Measurements from ENCODE around the gene SPATA31E1.

SPATA31E1 gene

GRCh38 chr9:87884578-87885459 lies 2.1 kb downstream of the SPATA31E1 start:
- TF ChIP-seq CTCF (IDR thresholded peaks at IDR 0.05; ENCODE audit: insufficient read depth, low read depth, low read length, missing control alignments) = no peak
- DNase-seq (ENCODE audit: low read depth) = no peak
- H3K4me3 ChIP-seq (ENCODE audit: low read length) = no peak overlapping the region

- TF ChIP-seq CTCF (IDR thresholded peaks at IDR 0.05; ENCODE audit: insufficient read depth, low read depth, low read length, missing control alignments) = no peak
- no peak overlapping the region for H3K4me3 ChIP-seq (ENCODE audit: low read length)
- no peak for DNase-seq (ENCODE audit: low read depth)
Measured at GRCh38 chr9:87885484-87886189, 3.0 kb downstream of the SPATA31E1 start.

- no peak for TF ChIP-seq CTCF (IDR thresholded peaks at IDR 0.05; ENCODE audit: insufficient read depth, low read depth, low read length, missing control alignments)
- no peak for DNase-seq (ENCODE audit: low read depth)
- H3K4me3 ChIP-seq (ENCODE audit: low read length) = no peak overlapping the region
Measured at GRCh38 chr9:87886210-87886932, 3.7 kb downstream of the SPATA31E1 start.

- no peak overlapping the region for H3K4me3 ChIP-seq (ENCODE audit: low read length)
- TF ChIP-seq CTCF (IDR thresholded peaks at IDR 0.05; ENCODE audit: insufficient read depth, low read depth, low read length, missing control alignments) = no peak
- no peak for DNase-seq (ENCODE audit: low read depth)
Measured at GRCh38 chr9:87886933-87887505, 4.3 kb downstream of the SPATA31E1 start.

GRCh38 chr9:87887661-87888480 lies 5.2 kb downstream of the SPATA31E1 start:
- DNase-seq (ENCODE audit: low read depth) = no peak
- no peak for TF ChIP-seq CTCF (IDR thresholded peaks at IDR 0.05; ENCODE audit: insufficient read depth, low read depth, low read length, missing control alignments)
- H3K4me3 ChIP-seq (ENCODE audit: low read length) = no peak overlapping the region

GRCh38 chr9:87888501-87888900 lies 5.8 kb downstream of the SPATA31E1 start:
- TF ChIP-seq CTCF (IDR thresholded peaks at IDR 0.05; ENCODE audit: insufficient read depth, low read depth, low read length, missing control alignments) = no peak
- no peak for DNase-seq (ENCODE audit: low read depth)
- H3K4me3 ChIP-seq (ENCODE audit: low read length) = no peak overlapping the region

All from epithelial cell of esophagus (primary cell).